ENCODE results near the gene METAP1D.
A peak's percentile ranks its signal among the peaks of the same experiment; 100 is the strongest.

Gene METAP1D

GRCh38 chr2:171999161-171999560, 592 bp upstream of the METAP1D start:
- Histone ChIP-seq H3K79me2 (ENCODE audit: insufficient read depth, low read length) (no peaks in the 10 kb centered on the region), H3K9me2 (replicated peaks; ENCODE audit: insufficient read depth, low read length) (no peaks in the 10 kb centered on the region), H3K4me3 (ENCODE audit: insufficient read depth, low read length, poor library complexity, severe bottlenecking) (peak overlapping the region; percentile 66), H4K20me1 (ENCODE audit: low read depth, low read length) (no peaks in the 10 kb centered on the region), H3K36me3 (ENCODE audit: low read length) (no peaks in the 10 kb centered on the region), H3K9ac (ENCODE audit: low read length) (peak overlapping the region; percentile 69), H2AFZ (ENCODE audit: low read depth, low read length, severe bottlenecking) (peak overlapping the region; percentile 96), H3K27me3 (ENCODE audit: low read length) (no peaks in the 10 kb centered on the region), H3K9me3 (ENCODE audit: insufficient read depth, low read length) (no peaks in the 10 kb centered on the region), H3K4me2 (ENCODE audit: low read depth, low read length, poor library complexity, severe bottlenecking) (peak overlapping the region; percentile 76), H3K27ac (ENCODE audit: low read depth, low read length) (no peak overlapping the region), H3F3A (ENCODE audit: insufficient read depth) (peaks cover 9% of the 10 kb centered on the region; the same call in 1 of the 2 replicates)
- TF ChIP-seq EZH2phosphoT487 (conservative IDR thresholded peaks at IDR 0.05; ENCODE audit: low read length) (no peak), CTCF (IDR thresholded peaks at IDR 0.05; ENCODE audit: insufficient read depth, low read length, poor library complexity, severe bottlenecking) (no peak)

DNA sequence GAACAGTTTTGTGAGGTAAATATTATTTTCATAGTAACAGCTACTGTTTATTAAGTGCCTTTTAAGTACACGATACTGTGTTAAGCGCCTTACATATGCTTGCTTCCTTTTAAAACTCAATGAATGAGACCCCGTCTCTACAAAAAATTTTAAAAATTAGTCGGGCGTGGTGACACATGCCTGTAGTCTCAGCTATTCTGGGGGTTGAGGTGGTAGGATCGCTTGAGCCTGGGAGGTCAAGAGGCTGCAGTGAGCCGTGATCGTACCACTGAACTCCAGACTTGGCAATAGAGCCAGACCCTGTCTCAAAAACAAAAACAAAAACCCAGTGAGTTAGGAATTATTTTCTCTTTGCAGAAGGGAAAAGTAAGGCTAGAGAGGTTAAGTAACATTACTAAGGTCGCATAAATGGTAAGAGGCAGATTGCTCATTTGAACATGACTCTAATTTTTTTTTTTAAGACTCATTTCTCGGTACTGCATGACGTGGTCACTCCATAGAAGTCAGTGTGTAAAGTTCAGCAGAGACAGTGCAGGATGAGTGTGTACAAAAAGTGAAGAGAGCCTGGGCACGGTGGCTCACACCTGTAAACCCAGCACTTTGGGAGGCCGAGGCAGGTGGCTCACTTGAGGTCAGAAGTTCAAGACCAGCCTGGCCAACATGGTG, 1.1 kb downstream of the METAP1D start:
- Histone ChIP-seq H3K9me2 (replicated peaks; ENCODE audit: insufficient read depth, low read length) (no peaks in the 10 kb centered on the region), H3K9me3 (ENCODE audit: insufficient read depth, low read length) (no peaks in the 10 kb centered on the region), H3K27ac (ENCODE audit: low read depth, low read length) (peak overlapping the region; percentile 3; the same call in 1 of the 2 replicates), H3K36me3 (ENCODE audit: low read length) (no peaks in the 10 kb centered on the region), H3K4me2 (ENCODE audit: low read depth, low read length, poor library complexity, severe bottlenecking) (peak overlapping the region; percentile 76), H3K79me2 (ENCODE audit: insufficient read depth, low read length) (no peaks in the 10 kb centered on the region), H3K27me3 (ENCODE audit: low read length) (no peaks in the 10 kb centered on the region), H3F3A (ENCODE audit: insufficient read depth) (peaks cover 9% of the 10 kb centered on the region; the same call in 1 of the 2 replicates), H2AFZ (ENCODE audit: low read depth, low read length, severe bottlenecking) (peak overlapping the region; percentile 96), H4K20me1 (ENCODE audit: low read depth, low read length) (no peaks in the 10 kb centered on the region), H3K9ac (ENCODE audit: low read length) (peak overlapping the region; percentile 69), H3K4me3 (ENCODE audit: insufficient read depth, low read length, poor library complexity, severe bottlenecking) (peak overlapping the region; percentile 66)
- TF ChIP-seq CTCF (IDR thresholded peaks at IDR 0.05; ENCODE audit: insufficient read depth, low read length, poor library complexity, severe bottlenecking), result no peak
- no peak for TF ChIP-seq EZH2phosphoT487 (conservative IDR thresholded peaks at IDR 0.05; ENCODE audit: low read length)

- Histone ChIP-seq H4K20me1 (ENCODE audit: low read depth, low read length) (no peaks in the 10 kb centered on the region), H3K4me3 (ENCODE audit: insufficient read depth, low read length, poor library complexity, severe bottlenecking) (no peak overlapping the region), H3K9ac (ENCODE audit: low read length) (no peak overlapping the region), H3K27ac (ENCODE audit: low read depth, low read length) (no peak overlapping the region), H2AFZ (ENCODE audit: low read depth, low read length, severe bottlenecking) (no peak overlapping the region), H3K36me3 (ENCODE audit: low read length) (no peaks in the 10 kb centered on the region), H3F3A (ENCODE audit: insufficient read depth) (peaks cover 6% of the 10 kb centered on the region; the same call in 1 of the 2 replicates), H3K27me3 (ENCODE audit: low read length) (no peaks in the 10 kb centered on the region), H3K9me2 (replicated peaks; ENCODE audit: insufficient read depth, low read length) (no peaks in the 10 kb centered on the region), H3K79me2 (ENCODE audit: insufficient read depth, low read length) (no peaks in the 10 kb centered on the region), H3K4me2 (ENCODE audit: low read depth, low read length, poor library complexity, severe bottlenecking) (no peak overlapping the region), H3K9me3 (ENCODE audit: insufficient read depth, low read length) (no peaks in the 10 kb centered on the region)
- TF ChIP-seq CTCF (IDR thresholded peaks at IDR 0.05; ENCODE audit: insufficient read depth, low read length, poor library complexity, severe bottlenecking) (no peak), EZH2phosphoT487 (conservative IDR thresholded peaks at IDR 0.05; ENCODE audit: low read length) (no peak)
Measured at GRCh38 chr2:172007372-172007771, 7.6 kb downstream of the METAP1D start.
